Heart left ventricle (tissue), 13 donors: Measurements from ENCODE around the gene DLGAP1.

Experiments
- CTCF ChIP-seq, 12 donors: fragments of 200-600 bp; sonication (generic) in 4 of 12; IDR thresholded peaks; one replicate each; pipeline versions ENCODE4 v1.5.0 to v1.8.0; 2018 to 2022; ENCODE audit warnings: antibody characterized with exemption in 12 of 12, mild to moderate bottlenecking in 5 of 12
- POLR2A ChIP-seq, 2 donors: fragments of 450-650 bp; IDR thresholded peaks; one replicate each; pipeline ENCODE4 v1.6.1; 2017; ENCODE audit warnings: antibody characterized with exemption in 2 of 2, mild to moderate bottlenecking in 2 of 2, moderate library complexity in 2 of 2
- donor health status: ischemic (EF 13 %, LVEDD 7.1; RV severe dilation, severe dysfunction).
- donor health status: DM: no; HTN: yes; CAD: no.
- donor health status: DM: no; HTN: no; CAD: no.
- donor health status: ischemic (EF 25% LVEDD 6.9; RV normal size, moderate dysfunction).
- donor health status: ischemic (EF 25% LVEDD 5.7; RV mildly dilated, moderate dysfunction).
- donor health status: ischemic (EF 35%, LVEDD 5.7; RV mildly dilated, moderate dysfunction).
- donor health status: nonischemic (EF 11% LVEDD 7.7; RV severe dilation, severe dysfunction).
- donor health status: DM: yes; HTN: yes; CAD: no.
- donor health status: PGD.
- donor health status: ischemic (EF 29% LVEDD 5.4; RV normal size, mild dysfunction).
- donor health status: nonischemic (EF 23%, LVEDD 6.1; RV moderate dilation, normal function).

GRCh38 chr18:3960142-3960541, 495.0 kb downstream of the DLGAP1 start:
- TF ChIP-seq CTCF (IDR thresholded peaks at IDR 0.05) (no peak), POLR2A (IDR thresholded peaks at IDR 0.05) (no peak)
